Fibroblast of lung (primary cell): ENCODE data around the gene GABRB3. TPM values are rescaled to one million over a fixed set of nuclear protein-coding genes. Genes with fewer than 3 reads are reported as not detected.

Experiments used
- DNase-seq, 2 donors: peaks; one replicate each; pipeline versions ENCODE4 v3.0.0 to v3.0.0-alpha.2; 2010; ENCODE audit warnings: low read depth in 2 of 2
- H2AFZ ChIP-seq: 2 replicates; pipeline ENCODE4 v1.5.1; 2012; ENCODE audit warnings: low read length, control low read depth, inconsistent platforms
- H3K27ac ChIP-seq: 2 replicates; pipeline ENCODE4 v1.5.1; 2011; ENCODE audit warnings: low read length, control low read depth; ENCODE audit not compliant: insufficient read depth
- H3K27me3 ChIP-seq: 2 replicates; pipeline ENCODE4 v1.5.1; 2011; ENCODE audit warnings: mild to moderate bottlenecking, low read length; ENCODE audit not compliant: control insufficient read depth, insufficient read depth
- H3K36me3 ChIP-seq: 2 replicates; pipeline ENCODE4 v1.5.1; 2011; ENCODE audit warnings: low read length; ENCODE audit not compliant: control insufficient read depth, insufficient read depth
- H3K4me1 ChIP-seq: 2 replicates; pipeline ENCODE4 v1.5.1; 2011; ENCODE audit warnings: low read length; ENCODE audit not compliant: control insufficient read depth, insufficient read depth; ENCODE audit errors: extremely low read depth
- H3K4me2 ChIP-seq: 2 replicates; pipeline ENCODE4 v1.5.1; 2011; ENCODE audit warnings: low read length, control low read depth; ENCODE audit not compliant: insufficient read depth; ENCODE audit errors: extremely low read depth
- H3K4me3 ChIP-seq, 4 experiments: fragments of 200-600 bp in 1 of 4; sonication (generic) in 1 of 4; replicated peaks in 1 of 4; 2 replicates each; pipeline ENCODE4 v1.5.1; 2011 to 2016; ENCODE audit warnings: low read length in 4 of 4, low read depth in 3 of 4, mild to moderate bottlenecking in 3 of 4, control low read depth in 2 of 4, inconsistent platforms in 1 of 4, mixed read lengths in 1 of 4; ENCODE audit not compliant: insufficient read depth in 1 of 4; ENCODE audit errors: control extremely low read depth in 1 of 4
- H3K79me2 ChIP-seq: 2 replicates; pipeline ENCODE4 v1.5.1; 2012; ENCODE audit warnings: mild to moderate bottlenecking, low read length, inconsistent platforms; ENCODE audit not compliant: control insufficient read depth, insufficient read depth
- H3K9ac ChIP-seq: 2 replicates; pipeline ENCODE4 v1.5.1; 2011; ENCODE audit warnings: mild to moderate bottlenecking, low read length, control low read depth; ENCODE audit not compliant: insufficient read depth
- H3K9me3 ChIP-seq: 2 replicates; pipeline ENCODE4 v1.5.1; 2012; ENCODE audit warnings: low read depth, low read length; ENCODE audit not compliant: control insufficient read depth, insufficient read depth
- H4K20me1 ChIP-seq: 2 replicates; pipeline ENCODE4 v1.5.1; 2011; ENCODE audit warnings: low read length; ENCODE audit not compliant: control insufficient read depth, insufficient read depth; ENCODE audit errors: extremely low read depth
- EZH2 ChIP-seq: IDR thresholded peaks from 2 replicates; pipeline ENCODE4 v1.5.1; 2012; ENCODE audit warnings: low read length, control low read depth, mild to moderate bottlenecking; ENCODE audit errors: missing control alignments
- polyA plus RNA-seq, 2 donors: library from polyadenylated mRNA; depleted of rRNA in 1 of 2; stranded (reverse) in 1 of 2; unstranded in 1 of 2; fragments of >200 nt; gene quantifications; 2 replicates each; pipeline ENCODE4 v1.2.1, GENCODE V29; 2011 to 2012; ENCODE audit warnings: missing spikeins in 1 of 2
- total RNA-seq: library from RNA; depleted of rRNA; stranded (reverse); fragments of >200 nt; gene quantifications from 2 replicates; pipeline ENCODE4 v1.2.1, GENCODE V29; 2014
- TF ChIP-seq, protein P1 (sequence below), 2 donors: IDR thresholded peaks in 1 of 2; conservative IDR thresholded peaks in 1 of 2; 1 replicate in 1 of 2; 2 replicates in 1 of 2; pipeline ENCODE4 v1.5.1; 2011 to 2012; ENCODE audit warnings: low read length in 2 of 2, control low read depth in 1 of 2, inconsistent platforms in 1 of 2, low read depth in 1 of 2, mild to moderate bottlenecking in 1 of 2

Gene GABRB3
- total and polyA plus RNA-seq, 2 donors (not counting 1 experiment from before 2014, with no cell fraction given) = 1.1 to 1.5 TPM

- H3K9ac ChIP-seq = no peak overlapping the region
- no peak overlapping the region for H2AFZ ChIP-seq
- H3K27ac ChIP-seq = no peak overlapping the region
- H3K36me3 ChIP-seq = no peaks in the 10 kb centered on the region
- no peak overlapping the region for H3K4me3 ChIP-seq
- H3K27me3 ChIP-seq = no peaks in the 10 kb centered on the region
- H3K4me1 ChIP-seq = no peaks in the 10 kb centered on the region
- no peaks in the 10 kb centered on the region for H3K79me2 ChIP-seq
- DNase-seq = no peak
- H3K9me3 ChIP-seq = no peaks in the 10 kb centered on the region
- TF ChIP-seq EZH2 = no peak
- TF ChIP-seq, protein P1, sequence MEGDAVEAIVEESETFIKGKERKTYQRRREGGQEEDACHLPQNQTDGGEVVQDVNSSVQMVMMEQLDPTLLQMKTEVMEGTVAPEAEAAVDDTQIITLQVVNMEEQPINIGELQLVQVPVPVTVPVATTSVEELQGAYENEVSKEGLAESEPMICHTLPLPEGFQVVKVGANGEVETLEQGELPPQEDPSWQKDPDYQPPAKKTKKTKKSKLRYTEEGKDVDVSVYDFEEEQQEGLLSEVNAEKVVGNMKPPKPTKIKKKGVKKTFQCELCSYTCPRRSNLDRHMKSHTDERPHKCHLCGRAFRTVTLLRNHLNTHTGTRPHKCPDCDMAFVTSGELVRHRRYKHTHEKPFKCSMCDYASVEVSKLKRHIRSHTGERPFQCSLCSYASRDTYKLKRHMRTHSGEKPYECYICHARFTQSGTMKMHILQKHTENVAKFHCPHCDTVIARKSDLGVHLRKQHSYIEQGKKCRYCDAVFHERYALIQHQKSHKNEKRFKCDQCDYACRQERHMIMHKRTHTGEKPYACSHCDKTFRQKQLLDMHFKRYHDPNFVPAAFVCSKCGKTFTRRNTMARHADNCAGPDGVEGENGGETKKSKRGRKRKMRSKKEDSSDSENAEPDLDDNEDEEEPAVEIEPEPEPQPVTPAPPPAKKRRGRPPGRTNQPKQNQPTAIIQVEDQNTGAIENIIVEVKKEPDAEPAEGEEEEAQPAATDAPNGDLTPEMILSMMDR (conservative IDR thresholded peaks at IDR 0.05 in 1 of 2, IDR thresholded peaks at IDR 0.05 in 1 of 2; ENCODE audit: low read depth in 1 of 2, low read length in 2 of 2) = no peak
- no peak overlapping the region for H3K4me2 ChIP-seq
- no peaks in the 10 kb centered on the region for H4K20me1 ChIP-seq
Measured at GRCh38 chr15:26758079-26758478, 14.8 kb downstream of the GABRB3 start.

DNA sequence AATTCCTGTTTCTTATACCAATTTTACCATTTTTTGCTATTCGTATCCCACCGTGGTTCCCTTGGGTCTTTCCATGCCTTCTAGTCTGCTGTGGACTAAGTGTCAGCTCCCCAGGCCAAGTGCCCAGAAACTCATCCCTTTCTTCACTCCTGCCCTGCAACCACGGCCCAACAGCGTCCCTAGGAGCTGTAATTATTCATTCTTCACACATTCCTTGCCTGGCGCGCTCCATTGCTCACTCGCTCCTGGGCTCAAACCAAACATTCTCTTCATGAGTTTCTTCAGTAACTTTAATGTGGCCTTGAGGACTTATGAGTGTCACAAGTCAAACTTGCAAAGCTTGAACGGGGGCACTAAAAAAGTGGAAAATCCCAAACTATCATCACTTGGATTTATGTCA lies 15.7 kb downstream of the GABRB3 start:
- Histone ChIP-seq H3K9me3 (no peaks in the 10 kb centered on the region), H2AFZ (no peak overlapping the region), H3K4me2 (no peak overlapping the region), H3K9ac (no peak overlapping the region), H3K4me3 (no peak overlapping the region), H3K27me3 (no peaks in the 10 kb centered on the region), H4K20me1 (no peaks in the 10 kb centered on the region), H3K27ac (no peak overlapping the region), H3K79me2 (no peaks in the 10 kb centered on the region), H3K4me1 (no peaks in the 10 kb centered on the region), H3K36me3 (no peaks in the 10 kb centered on the region)
- TF ChIP-seq, protein P1 (conservative IDR thresholded peaks at IDR 0.05 in 1 of 2, IDR thresholded peaks at IDR 0.05 in 1 of 2; ENCODE audit: low read depth in 1 of 2, low read length in 2 of 2) = no peak
- TF ChIP-seq EZH2 = no peak
- no peak for DNase-seq

DNA sequence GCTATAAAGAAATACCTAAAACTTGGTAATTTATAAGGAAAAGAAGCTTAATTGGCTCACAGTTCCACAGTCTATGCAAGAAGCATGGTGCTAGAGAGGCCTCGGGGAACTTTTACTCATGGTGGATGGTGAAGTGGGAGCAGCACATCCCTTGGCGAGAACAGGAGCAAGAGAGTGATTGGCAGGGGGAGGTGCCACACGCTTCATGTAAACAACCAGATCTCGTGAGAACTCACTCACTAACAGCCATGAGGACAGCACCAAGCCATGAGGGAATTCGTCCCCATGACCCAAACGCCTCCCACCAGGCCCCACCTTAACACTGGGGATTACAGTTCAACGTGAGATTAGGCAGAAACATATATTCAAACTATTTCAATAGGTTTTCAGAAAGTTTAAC lies 28.0 kb downstream of the GABRB3 start:
- no peak for TF ChIP-seq EZH2
- TF ChIP-seq, protein P1 (conservative IDR thresholded peaks at IDR 0.05 in 1 of 2, IDR thresholded peaks at IDR 0.05 in 1 of 2; ENCODE audit: low read depth in 1 of 2, low read length in 2 of 2) = no peak
- Histone ChIP-seq H4K20me1 (no peaks in the 10 kb centered on the region), H3K4me1 (no peaks in the 10 kb centered on the region), H2AFZ (no peak overlapping the region), H3K27ac (no peak overlapping the region), H3K9me3 (no peaks in the 10 kb centered on the region), H3K27me3 (no peaks in the 10 kb centered on the region), H3K36me3 (no peaks in the 10 kb centered on the region), H3K4me2 (no peak overlapping the region), H3K9ac (no peak overlapping the region), H3K79me2 (no peaks in the 10 kb centered on the region), H3K4me3 (no peak overlapping the region)
- DNase-seq = no peak
